ENCODE measurements around the gene OSBPL10. TPM values are rescaled to one million over a fixed set of nuclear protein-coding genes. Genes with fewer than 3 reads are reported as not detected.

Gene OSBPL10
- polyA plus RNA-seq, 1 donor from 2014 or later, result 2.0 TPM

- H3K27ac ChIP-seq (ENCODE audit: low read length), result no peak overlapping the region
- H3K79me2 ChIP-seq (replicated peaks; ENCODE audit: insufficient read depth, low read length), result no peaks in the 10 kb centered on the region
- H3F3A ChIP-seq (ENCODE audit: insufficient read depth, low read length, poor library complexity, severe bottlenecking), result no peaks in the 10 kb centered on the region
- H3K27me3 ChIP-seq (ENCODE audit: insufficient read depth, low read depth, low read length), result no peaks in the 10 kb centered on the region
- H3K9me2 ChIP-seq (ENCODE audit: insufficient read depth, low read length), result no peaks in the 10 kb centered on the region
- no peak overlapping the region for H3K9ac ChIP-seq (ENCODE audit: low read length)
- H3K4me2 ChIP-seq (ENCODE audit: low read length), result no peak overlapping the region
- TF ChIP-seq SMC3 (conservative IDR thresholded peaks at IDR 0.05; ENCODE audit: poor library complexity) (no peak), EP300 (conservative IDR thresholded peaks at IDR 0.05; ENCODE audit: poor library complexity, severe bottlenecking) (no peak), CTCF (IDR thresholded peaks at IDR 0.05; ENCODE audit: poor library complexity, severe bottlenecking) (no peak), TAF1 (IDR thresholded peaks at IDR 0.05; ENCODE audit: low read depth) (no peak), POLR2AphosphoS5 (IDR thresholded peaks at IDR 0.05) (no peak), RAD21 (conservative IDR thresholded peaks at IDR 0.05) (no peak)
- H4K20me1 ChIP-seq (ENCODE audit: insufficient read depth), result no peaks in the 10 kb centered on the region
- H3K36me3 ChIP-seq (ENCODE audit: insufficient read depth, low read length), result no peaks in the 10 kb centered on the region
- H3K4me3 ChIP-seq (ENCODE audit: low read length), result no peak overlapping the region
- no peaks in the 10 kb centered on the region for H3K9me3 ChIP-seq (ENCODE audit: low read length)
- H2AFZ ChIP-seq (ENCODE audit: low read depth, low read length), result no peak overlapping the region
Measured at GRCh38 chr3:31705736-31706135, 275.3 kb downstream of the OSBPL10 start.

GRCh38 chr3:31704591-31705179 lies 276.4 kb downstream of the OSBPL10 start:
- no peaks in the 10 kb centered on the region for H3K9me2 ChIP-seq (ENCODE audit: insufficient read depth, low read length)
- no peaks in the 10 kb centered on the region for H3K79me2 ChIP-seq (replicated peaks; ENCODE audit: insufficient read depth, low read length)
- no peaks in the 10 kb centered on the region for H3F3A ChIP-seq (ENCODE audit: insufficient read depth, low read length, poor library complexity, severe bottlenecking)

More at GRCh38 chr3:31704591-31705179, 276.4 kb downstream of the OSBPL10 start:
- Histone ChIP-seq H4K20me1 (ENCODE audit: insufficient read depth) (no peaks in the 10 kb centered on the region), H3K4me3 (ENCODE audit: low read length) (no peak overlapping the region), H3K27ac (ENCODE audit: low read length) (no peak overlapping the region), H3K9ac (ENCODE audit: low read length) (no peak overlapping the region), H3K4me2 (ENCODE audit: low read length) (no peak overlapping the region), H2AFZ (ENCODE audit: low read depth, low read length) (no peak overlapping the region), H3K36me3 (ENCODE audit: insufficient read depth, low read length) (no peaks in the 10 kb centered on the region), H3K27me3 (ENCODE audit: insufficient read depth, low read depth, low read length) (no peaks in the 10 kb centered on the region), H3K9me3 (ENCODE audit: low read length) (no peaks in the 10 kb centered on the region)
- no peak for TF ChIP-seq POLR2AphosphoS5 (IDR thresholded peaks at IDR 0.05)
- TF ChIP-seq EZH2 (IDR thresholded peaks at IDR 0.05; ENCODE audit: borderline replicate concordance, insufficient read depth, low read length, poor library complexity, severe bottlenecking), result no peak
- no peak for TF ChIP-seq SMC3 (conservative IDR thresholded peaks at IDR 0.05; ENCODE audit: poor library complexity)
- TF ChIP-seq TAF1 (IDR thresholded peaks at IDR 0.05; ENCODE audit: low read depth), result no peak
- TF ChIP-seq MXI1 (conservative IDR thresholded peaks at IDR 0.05; ENCODE audit: poor library complexity, severe bottlenecking), result no peak
- no peak for TF ChIP-seq EP300 (conservative IDR thresholded peaks at IDR 0.05; ENCODE audit: poor library complexity, severe bottlenecking)
- no peak for TF ChIP-seq CTCF (IDR thresholded peaks at IDR 0.05; ENCODE audit: poor library complexity, severe bottlenecking)

Data from neural cell (in vitro differentiated cells).